Osteocyte (in vitro differentiated cells): ENCODE measurements around the gene KCNJ3. TPM values are rescaled to one million over a fixed set of nuclear protein-coding genes. Genes with fewer than 3 reads are reported as not detected.

Experiments used
- DNase-seq: peaks from one replicate; pipeline ENCODE4 v3.0.0; 2021; ENCODE audit warnings: mixed read lengths; ENCODE audit not compliant: unreplicated experiment; ENCODE audit errors: extremely low spot score
- H3K27ac Mint-ChIP-seq: one replicate; pipeline ENCODE4 v1.8.0; 2021; ENCODE audit warnings: mild to moderate bottlenecking, mixed read lengths; ENCODE audit not compliant: unreplicated experiment
- H3K27me3 Mint-ChIP-seq: one replicate; pipeline ENCODE4 v1.8.0; 2021; ENCODE audit warnings: mixed read lengths; ENCODE audit not compliant: unreplicated experiment
- H3K36me3 Mint-ChIP-seq: one replicate; pipeline ENCODE4 v1.8.0; 2021; ENCODE audit warnings: mixed read lengths; ENCODE audit not compliant: unreplicated experiment
- H3K4me1 Mint-ChIP-seq: one replicate; pipeline ENCODE4 v1.8.0; 2021; ENCODE audit warnings: mixed read lengths; ENCODE audit not compliant: unreplicated experiment
- H3K4me3 Mint-ChIP-seq: one replicate; pipeline ENCODE4 v1.8.0; 2021; ENCODE audit warnings: mild to moderate bottlenecking, moderate library complexity, mixed read lengths; ENCODE audit not compliant: unreplicated experiment
- H3K9me3 Mint-ChIP-seq: one replicate; pipeline ENCODE4 v1.8.0; 2021; ENCODE audit warnings: mixed read lengths; ENCODE audit not compliant: unreplicated experiment
- CTCF ChIP-seq: fragments of 200-600 bp; sonication (generic); IDR thresholded peaks from 2 replicates; pipeline ENCODE4 v1.5.0; 2021; ENCODE audit warnings: antibody characterized with exemption, mild to moderate bottlenecking, moderate library complexity
- total RNA-seq: library from RNA; stranded (reverse); gene quantifications from 2 replicates; pipeline ENCODE4 v1.2.1, GENCODE V29; 2021

KCNJ3 gene
- total RNA-seq, 1 donor from 2014 or later = not detected

DNA sequence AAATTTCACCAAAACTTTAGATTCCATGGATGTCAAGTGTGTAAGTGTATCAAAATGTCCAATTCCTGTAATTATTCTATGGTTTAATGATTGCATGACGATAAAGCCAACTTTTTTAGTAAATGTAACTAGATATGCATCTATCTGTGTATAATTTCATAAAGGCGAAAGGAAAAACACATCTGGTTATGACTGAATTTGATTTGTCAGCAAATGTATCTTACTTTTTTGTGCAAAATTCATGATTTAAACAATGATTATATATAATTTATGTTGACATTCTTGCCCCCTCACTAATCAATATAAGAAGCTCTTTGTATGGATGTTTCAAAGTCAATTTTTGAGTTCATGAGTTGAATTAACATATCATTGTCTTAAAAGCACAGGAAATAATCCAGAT is 138.5 kb downstream of the KCNJ3 start:
- H3K4me1 Mint-ChIP-seq = no peaks in the 10 kb centered on the region
- H3K27ac Mint-ChIP-seq = no peak overlapping the region
- H3K36me3 Mint-ChIP-seq = no peaks in the 10 kb centered on the region
- no peak for DNase-seq
- no peaks in the 10 kb centered on the region for H3K27me3 Mint-ChIP-seq
- H3K9me3 Mint-ChIP-seq = no peaks in the 10 kb centered on the region
- no peak overlapping the region for H3K4me3 Mint-ChIP-seq
- no peak for TF ChIP-seq CTCF

- H3K27me3 Mint-ChIP-seq = peaks cover 4% of the 10 kb centered on the region
- H3K4me1 Mint-ChIP-seq = no peaks in the 10 kb centered on the region
- no peak for TF ChIP-seq CTCF
These were observed 146.0 kb downstream of the KCNJ3 start for GRCh38 chr2:154844513-154844912.

DNA sequence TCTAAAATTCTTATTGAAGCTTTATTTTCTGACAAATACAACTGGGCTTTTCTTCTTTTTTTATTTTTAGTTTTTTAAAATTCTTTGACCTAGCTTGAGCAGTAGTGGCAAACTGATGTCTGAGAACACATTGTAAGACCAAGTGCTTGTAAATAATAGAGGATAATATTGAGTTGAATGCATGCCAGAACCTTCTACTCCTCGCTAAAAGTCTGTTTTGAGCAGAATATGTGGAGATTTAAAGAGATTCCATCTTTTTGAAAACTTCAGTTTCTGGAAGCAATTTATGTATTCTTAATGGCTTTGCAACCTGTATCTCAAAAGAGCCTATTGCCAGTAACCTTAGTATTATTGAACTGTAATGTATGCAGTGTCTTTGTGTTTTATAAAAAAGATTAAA is 148.3 kb downstream of the KCNJ3 start:
- Mint-ChIP-seq H3K9me3 (no peaks in the 10 kb centered on the region), H3K27ac (no peak overlapping the region), H3K27me3 (peaks cover 5% of the 10 kb centered on the region), H3K4me1 (no peaks in the 10 kb centered on the region), H3K4me3 (no peak overlapping the region), H3K36me3 (no peaks in the 10 kb centered on the region)
- DNase-seq = no peak
- TF ChIP-seq CTCF = no peak

More at GRCh38 chr2:154844513-154844912, 146.0 kb downstream of the KCNJ3 start:
- Mint-ChIP-seq H3K36me3 (no peaks in the 10 kb centered on the region), H3K4me3 (no peak overlapping the region), H3K9me3 (no peaks in the 10 kb centered on the region), H3K27ac (no peak overlapping the region)
- DNase-seq = no peak

- TF ChIP-seq CTCF = no peak
- Mint-ChIP-seq H3K27me3 (peaks cover 5% of the 10 kb centered on the region), H3K9me3 (no peaks in the 10 kb centered on the region), H3K27ac (no peak overlapping the region), H3K36me3 (no peaks in the 10 kb centered on the region), H3K4me3 (no peak overlapping the region), H3K4me1 (no peaks in the 10 kb centered on the region)
- no peak for DNase-seq
These were observed 151.0 kb downstream of the KCNJ3 start for GRCh38 chr2:154849482-154849881.

DNA sequence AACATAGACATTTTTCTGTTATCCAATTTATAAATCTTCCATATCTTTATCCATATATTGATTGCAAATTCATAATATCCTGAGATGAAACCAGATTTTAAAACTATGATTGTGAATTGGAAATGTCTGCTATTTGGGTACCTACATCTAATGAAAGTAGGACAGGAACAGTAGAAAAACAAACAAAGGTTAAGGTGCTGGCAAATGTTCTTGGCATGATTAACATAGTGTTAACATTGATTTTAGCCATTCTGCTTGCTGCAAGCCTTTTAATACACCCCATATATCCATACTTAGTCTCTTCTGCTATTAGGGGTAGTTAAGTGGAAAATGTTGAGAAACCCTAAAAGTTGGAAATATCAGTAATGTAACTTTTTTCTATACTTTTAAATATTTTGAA is 152.0 kb downstream of the KCNJ3 start:
- peaks cover 8% of the 10 kb centered on the region for H3K27me3 Mint-ChIP-seq
- no peaks in the 10 kb centered on the region for H3K4me1 Mint-ChIP-seq
- H3K36me3 Mint-ChIP-seq = no peaks in the 10 kb centered on the region
- H3K4me3 Mint-ChIP-seq = no peak overlapping the region
- H3K27ac Mint-ChIP-seq = no peak overlapping the region
- TF ChIP-seq CTCF = no peak
- H3K9me3 Mint-ChIP-seq = no peaks in the 10 kb centered on the region
- DNase-seq = no peak
